Stimulated activated CD4-positive, alpha-beta T cell treated with anti-CD3 and anti-CD28 coated beads, TNF-alpha, amount 100 ng/mL, for 48 hours (primary cell): ENCODE data around the gene GALM.

Experiments
- DNase-seq, 3 donors: peaks; one replicate each; pipeline ENCODE4 v3.0.0-alpha.2; 2020; ENCODE audit warnings: low read depth in 3 of 3

Gene GALM

DNA sequence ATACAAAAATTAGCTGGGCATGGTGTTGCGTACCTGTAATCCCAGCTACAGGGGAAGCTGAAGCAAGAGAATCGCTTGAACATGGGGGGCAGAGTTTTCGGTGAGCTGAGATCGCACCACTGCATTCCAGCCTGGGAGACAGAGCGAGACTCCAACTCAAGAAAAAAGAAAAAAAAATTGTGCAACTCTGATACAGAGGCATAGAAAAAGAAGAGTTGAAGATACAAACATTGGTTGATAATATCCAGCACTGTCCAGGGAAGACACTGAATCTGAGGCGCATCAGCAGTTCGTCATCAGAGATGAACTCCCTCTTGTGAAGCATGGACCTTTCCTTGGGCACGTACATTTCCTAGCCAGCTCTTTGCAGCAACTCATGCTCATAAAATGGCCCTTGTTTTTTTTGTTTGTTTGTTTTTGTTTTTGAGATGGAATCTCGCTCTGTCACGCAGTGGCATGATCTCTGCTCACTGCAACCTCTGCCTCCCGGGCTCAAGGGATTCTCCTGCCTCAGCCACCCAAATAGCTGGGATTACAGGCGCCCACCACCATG, 16.7 kb upstream of the GALM start:
- DNase-seq: no peak

DNA sequence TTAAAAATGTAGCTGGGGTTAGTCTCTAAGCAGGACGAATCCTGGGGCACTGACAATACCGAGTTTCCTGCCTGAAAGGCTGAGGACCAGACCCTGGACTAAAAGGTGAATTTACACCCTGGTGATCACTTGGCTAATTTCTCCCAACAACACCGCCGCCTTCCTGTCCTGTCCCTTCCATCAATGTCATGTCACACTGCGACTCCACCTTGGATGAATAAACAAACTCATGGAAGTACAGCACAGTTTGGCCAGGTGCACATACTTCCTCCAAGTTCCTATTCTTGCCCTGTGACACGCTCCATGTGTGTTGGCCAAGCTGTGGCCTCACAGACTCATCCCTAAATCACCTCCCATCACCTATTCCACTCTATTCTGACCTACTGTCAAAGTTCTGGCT, 15.9 kb upstream of the GALM start:
- DNase-seq: no peak

DNA sequence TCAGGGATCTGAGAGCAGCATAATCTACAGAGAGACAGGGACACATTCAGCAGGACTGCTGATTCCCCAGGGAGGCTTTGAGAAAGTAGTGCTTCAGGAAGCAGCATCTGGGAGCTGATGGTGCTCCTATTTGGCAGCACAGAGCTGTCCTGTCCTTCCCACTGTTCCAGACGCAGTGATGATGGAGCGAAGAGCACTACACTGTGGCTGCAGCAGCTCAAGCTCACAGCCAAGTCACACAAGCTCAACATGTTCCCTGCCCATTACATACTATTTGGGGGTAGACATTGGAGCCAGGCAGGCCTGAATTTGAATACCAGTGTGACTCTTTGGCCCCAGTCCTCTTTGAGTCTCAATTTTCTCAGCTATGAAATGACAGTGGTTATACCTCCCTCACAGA, 15.2 kb upstream of the GALM start:
- DNase-seq: no peak

DNA sequence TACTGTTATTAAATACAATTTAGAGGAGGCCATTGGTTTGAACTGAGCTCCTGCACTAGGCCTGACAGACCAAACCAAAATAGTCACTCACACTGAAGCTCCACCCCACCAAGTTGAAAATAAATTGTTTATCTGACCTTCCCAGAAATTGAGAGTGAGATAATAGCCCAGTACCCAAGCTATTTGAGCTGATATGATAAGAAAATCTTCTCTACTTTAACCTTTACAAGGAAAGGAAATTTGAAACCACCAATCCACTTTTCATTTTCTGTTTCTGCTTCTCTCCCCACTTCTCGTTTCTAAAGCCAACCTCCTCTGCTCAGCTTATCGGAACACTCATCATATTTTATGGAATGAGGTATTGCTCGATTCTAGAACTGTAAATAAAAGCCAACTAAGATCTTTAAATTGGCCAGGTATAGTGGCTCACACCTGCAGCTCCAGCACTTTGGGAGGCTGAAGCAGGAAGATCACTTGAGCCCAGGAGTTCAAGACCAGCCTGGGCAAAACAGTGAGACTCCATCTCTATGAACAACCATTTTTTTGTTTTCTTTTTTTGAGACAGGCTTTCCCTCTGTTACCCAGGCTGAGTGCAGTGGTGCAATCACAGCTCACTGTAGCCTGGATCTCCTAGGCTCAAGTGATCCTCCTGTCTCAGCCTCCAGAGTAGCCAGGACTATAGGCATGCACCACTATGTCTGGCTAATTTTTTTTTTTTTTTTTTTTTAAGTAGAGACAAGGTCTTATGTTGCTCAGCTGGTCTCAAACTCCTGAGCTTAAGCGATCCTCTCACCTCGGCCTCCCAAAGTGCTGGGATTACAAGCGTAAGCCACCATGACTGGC, 13.3 kb upstream of the GALM start:
- DNase-seq: no peak

DNA sequence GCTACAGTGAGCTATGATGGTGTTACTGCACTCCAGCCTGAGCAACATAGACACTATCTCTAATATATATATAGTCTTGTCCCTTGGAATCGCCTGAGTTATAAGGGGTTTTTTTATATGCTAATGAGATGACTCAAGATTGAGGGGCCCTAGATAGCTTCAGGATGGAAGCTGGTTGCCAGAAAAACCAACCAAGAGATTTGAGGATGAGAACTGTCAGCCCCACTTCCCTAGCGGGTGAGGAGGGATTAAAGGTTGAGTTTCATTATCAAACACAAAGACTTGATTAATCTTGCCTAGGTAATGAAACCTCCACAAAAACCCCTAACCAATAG, 12.6 kb upstream of the GALM start:
- DNase-seq: no peak

DNA sequence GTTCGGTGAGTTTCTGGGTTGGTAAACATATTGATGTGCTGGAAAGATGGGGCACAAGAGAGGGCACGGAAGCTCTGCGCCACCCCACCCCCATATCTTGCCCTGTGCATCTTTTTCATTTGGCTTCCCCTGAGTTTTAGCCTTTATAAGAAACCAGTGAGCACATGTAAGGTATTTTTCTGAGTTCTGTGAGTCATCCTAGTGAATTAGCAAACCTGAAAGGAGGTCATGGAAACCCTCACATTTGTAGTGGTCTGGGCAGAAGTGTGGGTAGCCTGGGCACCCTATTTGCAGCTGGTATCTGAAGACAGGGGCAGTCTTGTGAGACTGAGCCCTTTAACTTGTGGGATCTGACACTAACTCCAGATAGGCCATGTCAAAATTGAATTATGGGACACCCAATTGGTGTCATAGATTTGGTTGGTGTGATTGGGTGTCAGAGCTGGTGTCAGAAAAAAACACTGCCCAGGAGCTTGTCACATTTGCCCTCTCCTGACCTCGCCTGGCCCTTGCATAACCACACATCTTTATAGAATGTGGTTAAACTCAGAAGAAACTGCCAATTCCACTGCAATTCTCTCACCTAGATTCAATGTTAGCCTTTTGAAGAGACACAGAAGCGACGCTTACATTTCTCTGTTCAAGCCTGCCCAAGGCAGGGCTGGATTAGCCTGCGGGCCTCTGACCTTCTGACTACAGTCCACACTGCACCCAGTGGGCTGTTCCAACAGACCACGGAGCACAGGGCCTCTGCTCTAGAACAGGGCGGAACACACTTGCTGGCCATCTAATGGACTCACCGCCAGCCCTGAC, 12.0 kb upstream of the GALM start:
- peak in 2 of 3 donors; percentile 55 to 72 for DNase-seq

DNA sequence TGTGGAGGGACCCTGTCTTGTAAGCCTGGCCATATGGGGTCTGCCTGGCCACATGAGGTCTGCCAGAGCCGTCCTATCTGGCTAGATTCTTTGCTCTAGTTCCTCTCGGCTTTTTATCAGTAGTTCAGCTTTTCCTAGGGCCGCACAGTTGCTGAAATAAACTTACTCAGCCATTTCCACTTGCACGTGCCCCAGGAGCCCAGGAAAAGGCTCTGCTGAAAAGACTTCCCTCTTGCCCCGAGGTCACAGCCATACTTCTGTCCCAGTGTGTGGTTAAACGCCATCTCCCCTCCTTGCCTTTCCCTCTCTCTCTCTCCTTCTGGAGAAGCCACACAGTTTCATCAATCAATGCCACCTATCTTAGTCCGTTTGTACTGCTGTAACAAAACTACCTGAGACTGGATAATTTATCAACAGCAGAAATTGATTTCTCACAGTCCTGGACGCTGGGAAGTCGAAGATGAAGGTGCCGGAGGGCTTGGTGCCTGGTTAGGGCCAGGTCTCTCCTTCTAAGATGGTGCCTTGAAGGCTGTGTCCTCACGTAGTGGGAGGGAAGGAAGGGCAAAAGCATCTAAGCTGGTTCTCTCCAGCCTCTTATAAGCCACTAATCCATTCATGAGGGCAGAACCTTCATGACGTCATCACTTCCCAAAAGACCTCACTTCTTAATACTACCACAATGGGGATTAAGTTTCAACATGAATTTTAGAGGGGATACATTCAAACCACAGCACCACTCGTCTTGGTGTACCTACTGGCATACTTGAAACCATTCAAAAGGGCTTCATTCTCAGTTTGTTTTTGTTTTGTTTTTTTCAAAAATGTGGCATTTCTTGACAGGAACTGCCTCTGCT, 11.2 kb upstream of the GALM start:
- no peak for DNase-seq

DNA sequence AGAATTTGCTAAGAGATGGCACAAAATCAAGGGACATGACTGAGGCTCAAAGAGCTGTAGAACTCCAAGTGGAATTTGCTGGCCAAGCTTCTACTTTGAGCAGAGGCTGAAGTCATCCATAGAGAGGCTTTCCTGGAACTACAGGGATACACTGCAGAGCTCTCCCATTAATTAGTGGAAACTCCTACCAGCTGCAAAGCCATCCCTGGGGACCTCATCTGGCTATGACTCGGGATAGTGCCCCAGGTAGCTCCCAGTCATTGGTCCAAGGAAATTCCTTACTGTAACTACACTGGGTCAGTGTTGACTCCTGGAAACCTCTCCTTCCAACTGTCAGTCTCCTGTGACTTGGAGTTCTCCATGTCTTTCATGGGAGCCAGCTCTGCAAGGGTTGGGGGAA, 10.5 kb upstream of the GALM start:
- DNase-seq: no peak

DNA sequence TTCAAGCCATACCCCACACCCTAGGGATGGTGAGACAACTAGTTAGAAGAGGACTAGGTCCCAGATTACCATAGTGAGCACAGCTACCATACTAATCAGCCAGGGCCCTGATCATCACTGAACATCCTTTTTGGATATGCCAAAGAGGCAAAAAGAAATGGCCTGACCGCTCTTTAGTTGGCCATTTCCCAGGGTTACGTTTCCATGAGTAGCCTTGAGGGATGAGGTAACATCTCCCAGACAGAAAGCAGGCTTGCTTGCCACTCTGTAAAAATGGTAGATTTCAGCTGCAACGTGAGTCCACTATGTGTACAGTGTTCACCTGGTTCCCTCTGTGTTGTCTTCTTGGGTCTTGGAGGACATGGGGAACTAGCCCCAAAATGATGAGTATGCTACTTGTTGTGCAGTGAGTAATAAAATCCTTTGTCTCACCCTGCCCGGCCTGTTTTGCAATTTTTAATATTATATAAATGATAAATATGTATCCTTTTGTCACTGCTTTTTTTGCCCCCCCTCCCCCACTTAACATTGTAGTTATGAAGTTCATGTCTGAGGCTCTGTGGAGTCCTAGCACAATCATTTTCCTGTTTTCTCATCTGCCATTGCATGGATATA, 8.9 kb upstream of the GALM start:
- no peak for DNase-seq

DNA sequence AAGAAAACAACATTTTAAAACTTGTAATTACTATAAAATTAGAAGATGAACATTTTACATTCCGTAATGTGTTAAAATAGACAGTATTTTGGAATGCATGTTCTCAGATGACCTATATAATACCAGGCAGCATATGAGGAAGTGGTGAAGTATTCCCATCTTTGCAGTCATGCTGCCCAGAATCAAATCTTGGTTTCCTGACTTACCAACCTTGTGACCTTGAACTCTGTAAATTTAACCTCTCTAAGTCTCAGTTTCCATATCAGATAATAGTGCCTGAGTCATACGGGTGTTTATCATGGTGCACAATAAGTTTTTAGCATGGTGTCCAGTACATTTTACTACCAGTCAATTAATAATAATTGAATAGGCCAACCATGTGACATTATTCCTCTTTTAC, 7.3 kb upstream of the GALM start:
- DNase-seq: no peak

DNA sequence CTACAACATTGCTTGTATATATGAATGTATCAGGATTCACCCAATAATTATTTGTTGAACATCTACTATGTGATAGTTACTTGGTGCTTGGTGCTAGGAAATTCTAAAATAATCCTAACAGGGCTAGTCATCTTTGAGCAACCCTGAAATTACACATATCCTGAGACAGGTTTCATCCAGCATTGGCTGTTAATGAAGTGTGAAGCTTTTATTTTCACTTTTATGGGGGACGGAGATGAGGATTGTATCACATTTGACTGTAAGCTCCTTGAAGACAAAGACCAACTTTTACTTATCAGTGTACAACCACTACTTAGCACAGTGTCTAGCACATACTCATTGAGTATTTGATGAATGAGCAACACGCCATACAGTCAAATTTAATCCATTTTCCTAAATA, 6.8 kb upstream of the GALM start:
- DNase-seq: no peak

DNA sequence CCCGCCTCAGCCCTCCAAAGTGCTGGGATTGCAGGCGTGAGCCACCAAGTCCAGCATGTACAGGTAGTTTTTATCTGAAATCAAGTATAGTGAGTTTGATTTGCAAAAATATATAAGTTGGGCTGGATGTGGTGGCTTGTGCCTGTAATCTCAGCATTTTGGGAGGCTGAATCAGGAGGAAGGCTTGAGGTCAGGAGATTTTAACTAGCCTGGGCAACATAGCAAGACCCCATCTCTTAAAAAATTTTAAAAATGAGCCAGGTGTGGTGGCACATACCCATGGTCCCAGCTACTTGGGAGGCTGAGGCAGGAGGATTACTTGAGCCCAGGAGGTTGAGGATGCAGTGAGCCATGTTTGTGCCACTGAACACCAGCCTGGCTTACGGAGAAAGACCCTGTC, 5.6 kb upstream of the GALM start:
- no peak for DNase-seq

DNA sequence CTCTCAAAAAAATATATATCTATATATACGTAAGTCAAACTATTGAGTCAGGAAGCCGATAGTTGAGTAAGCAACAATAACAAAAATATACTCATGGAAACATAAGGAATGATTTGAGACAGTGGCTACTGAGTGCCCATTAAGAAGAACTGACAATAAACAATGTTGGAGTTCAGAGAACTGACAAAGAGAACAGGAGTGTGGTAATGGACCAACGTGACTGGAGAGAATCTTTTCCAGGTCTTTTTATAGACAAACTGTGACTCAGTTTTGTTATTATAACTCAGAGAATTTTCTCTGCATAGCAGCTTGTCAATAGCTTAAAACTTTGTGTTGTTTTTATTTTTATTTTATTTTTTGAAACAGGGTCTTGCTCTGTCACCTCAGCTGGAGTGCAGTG, 4.6 kb upstream of the GALM start:
- no peak for DNase-seq

DNA sequence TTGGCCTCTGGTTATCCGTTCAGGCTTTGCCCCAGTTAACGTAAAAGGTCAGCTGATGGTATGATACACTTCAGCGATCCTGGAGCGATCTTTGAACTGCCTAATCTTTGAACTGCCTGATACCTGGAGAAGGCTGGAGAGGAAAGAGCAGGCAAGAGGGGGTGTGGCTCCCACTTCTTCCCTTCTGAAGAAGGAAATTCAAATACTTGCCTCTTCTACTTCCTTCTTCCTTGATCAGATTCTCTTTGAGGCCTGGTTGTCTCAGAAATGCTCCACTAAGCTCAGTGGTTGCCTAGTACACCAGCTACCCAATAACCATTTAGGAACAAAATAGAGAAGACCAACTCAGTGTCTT, 619 bp downstream of the GALM start:
- DNase-seq: no peak

DNA sequence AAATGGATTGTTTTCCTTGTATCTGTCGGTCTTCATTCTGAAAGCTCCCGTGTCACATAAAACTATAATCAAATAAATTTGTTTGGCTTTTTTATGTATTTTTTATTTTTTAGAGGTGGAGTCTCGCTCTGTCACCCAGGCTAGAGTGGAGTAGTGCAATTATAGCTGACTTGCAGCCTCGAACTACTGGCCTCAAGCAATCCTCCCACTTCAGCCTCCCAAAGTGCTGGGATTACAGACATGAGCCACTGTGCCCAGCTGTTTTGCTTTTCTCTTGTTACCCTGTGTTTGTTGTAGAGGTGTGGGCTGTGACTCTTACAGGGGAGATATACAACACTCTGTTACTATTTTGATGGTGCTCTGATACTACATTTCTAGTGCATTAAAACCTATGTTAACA, 2.2 kb downstream of the GALM start:
- no peak for DNase-seq

DNA sequence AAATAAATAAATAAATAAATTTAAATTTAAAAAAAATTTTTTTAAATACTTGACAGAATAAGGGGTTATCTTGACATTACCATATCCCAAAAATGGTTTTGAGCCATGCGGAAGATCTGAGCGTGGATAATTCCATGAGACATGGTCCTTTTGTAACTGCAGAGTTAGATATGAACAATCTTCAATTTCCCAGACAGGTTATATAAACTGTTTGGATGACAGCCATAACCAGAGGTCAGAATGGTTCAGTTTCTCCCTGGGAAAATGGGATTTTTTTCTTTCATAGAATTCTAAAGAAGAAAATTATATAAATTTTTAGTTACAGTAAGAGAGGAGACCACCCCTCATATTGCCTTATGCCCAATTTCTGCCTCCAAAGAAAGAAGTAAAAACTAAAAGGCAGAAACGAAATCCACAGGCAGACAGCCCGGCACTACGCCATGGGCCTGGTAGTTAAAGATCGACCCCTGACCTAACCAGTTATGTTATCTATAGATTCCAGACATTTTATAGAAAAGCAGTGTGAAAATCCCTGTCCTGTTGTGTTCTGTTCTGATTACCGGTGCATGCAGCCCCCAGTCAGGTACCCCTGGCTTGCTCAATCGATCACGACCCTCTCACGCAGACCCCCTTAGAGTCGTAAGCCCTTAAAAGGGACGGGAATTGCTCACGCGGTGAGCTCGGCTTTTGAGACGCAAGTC, 3.0 kb downstream of the GALM start:
- no peak for DNase-seq

DNA sequence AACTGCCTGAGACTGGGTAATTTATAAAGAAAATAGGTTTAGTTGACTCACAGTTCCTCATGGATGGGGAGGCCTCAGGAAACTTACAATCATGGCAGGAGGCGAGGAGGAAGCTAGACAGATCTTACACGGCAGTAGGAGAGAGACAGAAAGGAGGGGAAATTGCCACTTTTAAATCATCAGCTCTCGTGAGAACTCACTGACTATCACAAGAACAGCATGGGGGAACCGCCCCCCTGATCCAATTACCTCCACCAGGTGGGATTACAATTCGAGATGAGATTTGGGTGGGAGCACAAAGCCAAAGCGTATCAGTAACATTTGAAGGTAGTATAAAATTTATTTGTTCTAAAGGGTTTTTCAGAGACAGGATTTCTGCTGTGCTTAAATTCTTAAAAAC, 5.4 kb downstream of the GALM start:
- no peak for DNase-seq

DNA sequence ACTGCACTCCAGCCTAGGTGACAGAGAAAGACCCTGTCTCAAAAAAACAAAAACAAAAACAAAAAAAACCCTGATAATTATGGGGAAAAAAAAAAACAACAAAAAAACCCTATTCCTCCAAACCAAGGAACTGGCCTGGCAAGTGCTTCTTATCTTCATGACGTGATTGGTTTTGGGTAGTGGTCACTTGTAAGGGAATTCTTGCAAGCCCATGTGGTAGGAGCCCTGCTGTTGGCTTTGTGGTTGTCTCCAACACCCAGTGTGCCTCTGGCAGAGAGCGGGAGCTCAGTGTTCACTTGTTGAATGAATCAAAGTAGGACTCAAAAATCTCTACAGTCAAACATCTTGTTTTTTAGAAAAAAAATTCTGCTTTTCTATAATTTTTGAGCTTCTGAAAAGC, 6.0 kb downstream of the GALM start:
- no peak for DNase-seq

DNA sequence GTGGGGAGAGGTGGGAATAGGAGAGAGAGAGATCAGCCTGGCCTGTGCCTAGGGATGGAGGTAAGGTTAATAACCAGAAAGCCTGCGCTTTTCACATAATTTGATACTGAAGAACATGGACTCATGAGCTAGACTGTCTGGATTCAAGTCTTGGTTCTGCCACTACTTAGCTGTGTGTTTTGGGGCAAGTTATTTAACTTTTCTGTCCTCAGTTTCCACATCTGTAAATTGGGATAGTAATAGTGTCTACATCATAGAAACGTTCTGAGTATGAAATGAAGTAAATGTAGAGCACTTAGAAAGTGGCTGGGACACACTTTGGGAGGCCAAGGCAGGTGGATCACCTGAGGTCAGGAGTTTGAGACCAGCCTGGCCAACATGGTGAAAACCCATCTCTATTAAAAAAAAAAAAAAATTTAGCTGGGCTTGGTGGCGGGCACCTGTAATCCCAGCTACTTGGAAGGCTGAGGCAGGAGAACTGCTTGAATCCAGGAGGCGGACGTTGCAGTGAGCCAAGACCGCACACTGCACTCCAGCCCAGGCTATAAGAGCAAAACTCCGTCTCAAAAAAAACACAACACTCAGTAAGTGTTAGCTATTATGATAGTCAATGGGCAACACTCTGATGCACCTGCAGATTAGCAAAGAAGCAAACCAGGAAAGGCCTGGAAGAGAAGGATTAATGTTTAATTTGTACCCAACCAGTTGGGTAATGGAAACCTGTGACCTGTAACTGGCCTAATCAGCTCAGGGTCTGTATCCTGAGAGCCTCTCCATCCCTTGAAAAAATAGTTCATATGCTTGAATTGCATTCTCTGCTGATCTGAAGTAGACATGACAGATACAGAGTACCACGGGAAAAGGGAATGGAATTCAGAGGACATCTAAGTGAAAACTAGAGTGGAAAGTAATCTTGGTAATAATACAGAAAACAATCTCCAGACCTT, 6.8 kb downstream of the GALM start:
- DNase-seq: no peak

DNA sequence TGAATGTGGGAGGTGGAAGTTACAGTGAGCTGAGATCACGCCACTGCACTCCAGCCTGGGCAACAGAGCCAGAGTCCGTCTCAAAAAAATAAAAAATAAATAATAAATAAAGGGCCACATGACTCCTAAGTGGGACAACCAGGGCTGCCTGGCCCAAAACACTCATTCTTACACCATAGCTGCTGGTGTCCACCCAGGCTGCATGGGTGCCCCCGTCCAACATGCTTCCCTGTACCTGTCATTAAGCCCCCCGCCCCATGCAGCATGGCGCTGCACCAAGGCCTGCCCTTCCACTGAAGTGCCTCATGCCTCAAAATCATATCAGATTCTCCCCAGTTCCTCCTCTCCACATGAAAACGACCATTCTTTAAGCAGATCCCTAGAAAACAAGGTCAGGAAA, 10.8 kb downstream of the GALM start:
- no peak for DNase-seq
